HG03354 (cell line): Measurements from ENCODE around the gene DACT3.

ENCODE experiments used
- ATAC-seq: cut with Tn5 transposase; IDR thresholded peaks from one replicate; pipeline ENCODE4 v1.9.1; 2021; ENCODE audit warnings: mild to moderate bottlenecking; ENCODE audit not compliant: unreplicated experiment, poor library complexity, severe bottlenecking

DACT3 gene

GRCh38 chr19:46661020-46661731 is at the start of gene DACT3:
DACT3 (minus strand) TSS chr19:46661182; CDS start chr19:46661064, 118 bp downstream.
- ATAC-seq, result peak; percentile 91

GRCh38 chr19:46710687-46711086 is 49.7 kb upstream of the DACT3 start:
- ATAC-seq, result no peak

- ATAC-seq, result no peak
Observed at GRCh38 chr19:46704379-46705076, 43.5 kb upstream of the DACT3 start.

GRCh38 chr19:46700704-46701103 is 39.7 kb upstream of the DACT3 start:
- no peak for ATAC-seq

- ATAC-seq, result no peak
Observed at GRCh38 chr19:46698395-46699321, 37.7 kb upstream of the DACT3 start.

GRCh38 chr19:46697204-46697960 is 36.4 kb upstream of the DACT3 start:
- ATAC-seq, result no peak

- no peak for ATAC-seq
Observed at GRCh38 chr19:46696866-46697203, 35.9 kb upstream of the DACT3 start.

GRCh38 chr19:46696052-46696451 is 35.1 kb upstream of the DACT3 start:
- no peak for ATAC-seq

- no peak for ATAC-seq
Observed at GRCh38 chr19:46693760-46694159, 32.8 kb upstream of the DACT3 start.

- no peak for ATAC-seq
Observed at GRCh38 chr19:46692918-46693722, 32.1 kb upstream of the DACT3 start.

GRCh38 chr19:46691948-46692347 is 31.0 kb upstream of the DACT3 start:
- ATAC-seq, result no peak

GRCh38 chr19:46691104-46691503 is 30.1 kb upstream of the DACT3 start:
- no peak for ATAC-seq

GRCh38 chr19:46689358-46689757 is 28.4 kb upstream of the DACT3 start:
- ATAC-seq, result no peak

- no peak for ATAC-seq
Observed at GRCh38 chr19:46687438-46688145, 26.6 kb upstream of the DACT3 start.

GRCh38 chr19:46685189-46685588 is 24.2 kb upstream of the DACT3 start:
- ATAC-seq, result no peak

- ATAC-seq, result no peak
Observed at GRCh38 chr19:46678110-46678732, 17.2 kb upstream of the DACT3 start.

- ATAC-seq, result no peak
Observed at GRCh38 chr19:46674416-46675178, 13.6 kb upstream of the DACT3 start.
